ENCODE data around the gene FGD3. TPM values are rescaled to one million over a fixed set of nuclear protein-coding genes. Genes with fewer than 3 reads are reported as not detected.

FGD3 gene
- total RNA-seq, 2 donors from 2014 or later = 3.6 to 4.3 TPM

DNA sequence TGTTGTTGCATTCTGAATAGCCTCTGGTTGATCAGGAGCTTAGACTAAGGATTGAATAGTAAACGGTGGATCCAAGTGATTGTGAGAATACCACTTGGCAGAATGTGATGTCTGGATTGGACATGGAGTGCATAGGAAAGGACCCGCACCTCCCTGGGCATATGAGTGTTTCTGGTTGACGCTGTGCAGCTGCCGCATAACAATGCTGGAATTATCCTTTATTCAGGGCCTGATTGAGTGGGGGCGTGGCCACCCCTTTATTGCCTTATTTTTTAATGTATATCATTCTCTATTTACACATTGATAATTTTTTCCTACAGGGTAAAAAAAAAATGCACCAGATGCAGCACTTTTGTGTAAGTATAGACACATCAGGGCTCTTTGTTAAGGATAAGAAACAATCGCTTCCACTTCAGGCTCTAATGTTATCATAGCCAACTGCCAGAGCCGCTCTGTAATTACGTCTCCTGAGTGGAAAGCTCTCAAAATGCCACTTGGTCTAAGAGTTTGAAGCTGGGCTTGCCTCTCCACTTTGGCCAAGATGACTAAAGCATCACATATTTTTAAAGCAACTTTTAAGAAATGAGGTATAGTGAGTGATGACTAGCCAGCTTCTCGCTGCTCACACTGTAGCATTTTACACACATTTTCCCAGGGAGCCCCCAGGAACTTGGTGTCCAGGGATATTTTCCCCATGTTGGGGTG, 5.7 kb downstream of the FGD3 start:
- ATAC-seq (peak; percentile 40), DNase-seq (no peak)
- intact Hi-C loops (cut with DNase I, micrococcal nuclease) = no loop called here

DNA sequence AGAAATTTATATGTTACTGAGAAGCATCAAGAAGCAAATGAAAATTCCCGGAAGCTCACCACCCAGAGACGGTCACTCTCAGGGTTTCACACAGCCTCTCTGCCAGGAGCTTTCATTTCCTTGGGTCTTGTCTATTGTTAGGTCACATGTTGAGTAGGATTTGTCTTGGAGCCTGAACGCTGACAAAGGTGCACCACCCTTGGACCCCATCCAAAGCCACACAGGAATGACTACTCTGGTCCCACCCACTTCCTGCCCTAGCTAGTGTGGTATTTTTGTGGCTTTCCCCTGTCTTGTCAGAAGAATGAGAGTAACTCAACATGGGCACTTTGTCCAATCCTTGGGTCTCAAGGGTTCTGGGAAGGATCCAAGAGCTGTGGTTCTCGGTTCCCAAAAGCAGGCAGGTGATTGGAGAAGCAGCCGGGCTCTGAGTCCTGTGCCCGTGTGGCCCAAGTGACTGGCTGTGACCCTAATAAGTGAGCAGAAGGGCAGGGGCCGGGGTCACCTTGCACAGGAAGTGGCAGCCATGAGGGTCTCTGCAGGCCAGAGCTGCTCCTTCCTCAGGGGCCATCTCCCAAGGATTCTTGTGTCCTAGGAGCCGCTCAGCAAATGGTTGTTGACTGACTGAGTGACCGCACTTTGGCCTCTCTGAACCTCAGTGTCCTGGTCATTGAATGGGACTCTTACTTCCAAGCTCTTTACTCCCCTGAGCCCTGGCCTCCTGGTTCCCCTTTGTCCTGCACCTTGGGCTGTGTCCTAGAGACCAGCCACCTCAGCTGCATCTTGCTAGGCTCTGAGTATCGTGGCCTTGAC, 6.9 kb downstream of the FGD3 start:
- peak; percentile 58 to 77 for DNase-seq
- intact Hi-C loops (cut with DNase I, micrococcal nuclease) = no loop called here
- ATAC-seq = peak; percentile 92

DNA sequence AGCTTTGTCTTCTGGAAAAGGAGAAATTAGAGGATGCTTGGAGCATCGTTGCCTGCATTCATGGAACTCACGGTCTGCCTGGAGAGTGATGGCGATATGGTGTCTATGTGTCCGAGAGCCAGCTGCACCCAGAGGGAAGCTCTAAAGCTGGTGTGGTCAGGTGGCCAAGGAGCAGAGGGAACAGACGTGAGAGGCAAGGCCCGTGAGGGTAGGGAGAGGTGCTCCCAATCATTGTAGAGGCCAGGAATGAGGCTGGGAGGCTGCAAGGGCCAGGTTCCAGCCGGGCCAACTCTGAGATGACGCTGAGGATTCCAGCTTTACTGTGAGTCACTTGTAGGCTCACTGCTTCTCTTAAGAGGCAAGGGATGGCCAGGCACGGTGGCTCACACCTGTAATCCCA, 7.6 kb downstream of the FGD3 start:
- DNase-seq = no peak
- no peak for ATAC-seq
- intact Hi-C loops (cut with DNase I, micrococcal nuclease) = no loop called here

DNA sequence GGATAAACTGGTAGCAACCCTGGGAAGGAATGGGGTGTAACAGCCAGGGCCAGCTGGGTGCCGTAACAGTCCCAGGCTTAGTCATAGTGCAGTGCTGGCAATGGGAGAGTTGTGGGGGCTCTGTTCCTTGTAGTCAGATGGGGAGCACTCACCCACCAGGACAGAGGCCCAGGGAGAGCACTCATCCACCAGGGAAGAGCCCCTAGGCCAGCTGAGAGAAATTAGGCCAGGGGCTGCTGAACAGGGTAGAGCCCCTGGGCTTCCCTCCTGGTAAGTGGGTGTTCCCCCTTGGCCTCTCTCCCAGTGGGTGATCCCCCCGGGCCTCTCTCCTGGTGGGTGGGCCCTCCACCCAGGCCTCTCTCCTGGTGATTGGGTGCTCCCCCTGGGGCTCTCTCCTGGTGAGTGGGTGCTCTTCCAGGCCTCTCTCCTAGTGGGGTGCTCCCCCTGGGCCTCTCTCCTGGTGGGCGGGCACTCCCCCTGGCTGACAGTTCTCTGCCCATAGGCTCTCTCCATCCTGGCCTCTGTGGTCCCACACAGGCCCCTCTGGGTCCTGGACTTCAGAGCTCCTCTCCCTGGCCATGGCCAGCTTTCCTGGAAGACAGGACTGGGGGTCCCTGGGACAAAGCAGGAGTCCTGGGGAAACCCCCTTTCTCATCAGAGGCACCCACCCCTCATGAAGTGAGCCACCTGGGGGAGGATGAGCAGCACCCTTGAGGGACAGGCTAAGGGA, 13.4 kb downstream of the FGD3 start:
- ATAC-seq = no peak
- DNase-seq = no peak
- intact Hi-C loops (cut with DNase I, micrococcal nuclease) = no loop called here

DNA sequence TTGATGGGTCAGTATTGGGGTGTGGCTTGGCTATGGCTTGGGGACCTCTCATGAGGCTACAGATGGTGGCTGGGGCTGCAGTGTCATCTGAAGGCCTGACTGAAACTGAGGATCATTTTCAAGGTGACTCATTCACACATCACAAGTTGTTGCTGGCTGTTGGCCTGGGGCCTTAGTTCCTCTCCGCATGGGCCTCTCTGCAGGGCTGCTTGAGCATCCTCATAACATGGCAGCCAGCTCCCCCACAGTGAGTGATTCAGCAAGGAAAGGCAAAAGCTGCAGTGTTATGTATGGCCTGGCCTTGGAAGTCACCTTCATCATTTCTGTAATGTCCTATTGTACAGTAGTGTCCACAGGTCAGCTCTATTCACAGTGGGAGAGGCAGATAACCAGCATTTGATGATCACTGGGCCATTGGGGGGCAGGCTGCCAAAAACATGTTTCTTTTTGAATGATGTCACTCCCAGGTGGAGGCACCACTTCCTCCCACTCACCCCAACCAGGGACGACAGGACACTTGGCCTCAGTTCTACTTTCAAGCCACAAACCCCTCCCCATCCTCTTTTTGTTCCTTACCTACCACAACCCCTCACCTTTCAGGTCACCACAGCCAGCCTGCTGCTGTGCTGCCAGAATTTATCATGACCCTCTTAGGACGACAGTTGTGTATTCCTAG, 14.4 kb downstream of the FGD3 start:
- no peak for ATAC-seq
- intact Hi-C loops (cut with DNase I, micrococcal nuclease) = no loop called here
- no peak for DNase-seq

DNA sequence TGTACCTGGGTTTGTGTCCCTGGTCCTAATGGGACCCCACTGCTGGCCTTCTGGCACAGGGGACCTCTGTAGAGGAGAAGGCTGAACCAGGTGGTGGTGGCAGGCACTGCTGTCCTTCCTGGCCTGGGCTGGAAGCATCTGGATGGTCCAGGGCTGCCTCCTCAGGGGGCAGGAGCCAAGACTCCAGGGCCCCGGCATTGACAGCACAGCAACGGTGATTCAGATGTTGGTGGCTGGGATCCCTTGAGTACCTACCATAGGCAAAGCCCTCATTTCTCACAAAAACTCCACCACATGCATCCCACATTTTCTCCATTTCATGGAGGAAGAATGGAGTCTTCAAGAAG, 15.0 kb downstream of the FGD3 start:
- ATAC-seq (no peak), DNase-seq (no peak)
- intact Hi-C loops (cut with DNase I, micrococcal nuclease) = no loop called here

DNA sequence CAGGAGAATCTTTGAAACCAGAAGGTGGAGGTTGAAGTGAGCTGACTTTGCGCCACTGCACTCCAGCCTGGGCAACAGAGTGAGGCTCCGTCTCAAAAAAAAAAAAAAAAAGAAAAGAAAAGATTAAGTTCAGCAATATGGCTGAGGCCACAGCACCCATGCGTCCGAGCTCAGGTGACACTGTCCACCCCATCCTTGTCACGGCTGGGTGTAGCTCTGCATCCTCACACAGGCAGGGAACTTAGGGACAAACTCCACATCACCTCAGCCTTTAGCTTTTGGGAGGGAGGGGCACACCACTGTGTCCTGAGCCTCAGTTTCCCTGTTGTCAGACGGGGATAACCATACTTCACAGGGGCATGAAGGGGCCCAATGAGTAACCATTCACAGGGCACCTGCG, 15.5 kb downstream of the FGD3 start:
- DNase-seq (no peak), ATAC-seq (no peak)
- intact Hi-C loops (cut with DNase I, micrococcal nuclease) = no loop called here

DNA sequence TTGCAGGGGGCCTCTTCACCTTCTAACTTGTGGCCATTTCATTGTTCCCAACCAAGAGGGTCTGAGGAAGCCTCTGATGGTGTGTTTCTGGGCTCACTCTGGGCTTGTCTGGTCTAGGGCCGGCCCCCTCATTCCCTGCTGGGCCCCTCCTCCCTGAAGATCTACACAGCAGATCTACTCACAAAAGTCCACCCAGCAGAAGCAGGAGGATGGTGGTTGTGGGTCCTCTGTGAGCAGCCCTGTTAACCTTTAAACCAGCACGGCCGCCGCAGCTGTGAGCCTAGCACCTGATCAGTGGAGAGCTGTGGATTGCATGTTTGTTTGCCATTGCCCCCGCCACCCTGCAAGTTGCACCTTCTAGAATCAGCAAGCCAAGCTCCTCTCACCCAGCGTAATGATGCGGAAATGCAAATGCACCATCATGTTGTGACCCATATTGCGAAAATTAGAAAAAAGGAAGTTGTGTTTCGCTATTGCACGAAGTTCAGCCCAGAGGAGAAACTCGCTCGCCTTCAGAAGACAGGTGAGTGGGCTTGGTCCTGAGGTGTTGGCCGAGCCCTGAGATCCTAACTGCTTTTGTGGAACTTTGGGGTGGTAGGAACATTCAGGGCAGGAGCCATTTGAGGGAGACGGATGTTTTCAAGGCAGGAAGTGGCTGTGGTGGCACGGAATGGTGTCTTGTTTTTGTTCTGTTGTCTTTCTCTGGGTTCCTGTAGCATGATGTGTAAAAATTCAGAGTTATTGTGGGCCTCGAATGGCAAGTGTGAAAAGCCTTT, 16.7 kb downstream of the FGD3 start:
- peak in 1 of 2 donors; percentile 55 for DNase-seq
- ATAC-seq = peak; percentile 31
- intact Hi-C loops (cut with DNase I, micrococcal nuclease) = no loop called here

DNA sequence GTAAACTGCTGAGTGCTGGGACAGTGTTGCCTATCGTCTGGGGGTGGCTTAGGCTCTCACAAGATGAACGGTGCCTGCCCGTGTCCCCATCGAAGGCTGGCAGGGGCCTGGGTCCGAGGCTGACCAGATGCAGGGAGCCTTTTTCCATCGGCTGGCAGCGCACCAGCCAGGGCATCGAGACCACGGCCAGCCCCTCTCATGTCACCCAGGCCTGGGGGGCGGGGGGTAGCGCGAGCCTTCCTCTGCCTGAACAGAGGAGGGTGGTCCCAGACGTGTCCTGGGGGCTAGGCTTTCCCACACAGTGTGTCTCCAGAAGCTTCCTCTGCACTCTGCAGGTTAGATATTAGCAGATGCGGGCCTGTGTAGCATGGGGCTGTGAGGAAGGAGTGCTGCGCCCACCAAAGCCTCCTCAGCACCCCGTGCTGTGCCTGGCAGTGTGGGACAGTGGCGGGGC, 17.3 kb downstream of the FGD3 start:
- DNase-seq (no peak), ATAC-seq (no peak)

DNA sequence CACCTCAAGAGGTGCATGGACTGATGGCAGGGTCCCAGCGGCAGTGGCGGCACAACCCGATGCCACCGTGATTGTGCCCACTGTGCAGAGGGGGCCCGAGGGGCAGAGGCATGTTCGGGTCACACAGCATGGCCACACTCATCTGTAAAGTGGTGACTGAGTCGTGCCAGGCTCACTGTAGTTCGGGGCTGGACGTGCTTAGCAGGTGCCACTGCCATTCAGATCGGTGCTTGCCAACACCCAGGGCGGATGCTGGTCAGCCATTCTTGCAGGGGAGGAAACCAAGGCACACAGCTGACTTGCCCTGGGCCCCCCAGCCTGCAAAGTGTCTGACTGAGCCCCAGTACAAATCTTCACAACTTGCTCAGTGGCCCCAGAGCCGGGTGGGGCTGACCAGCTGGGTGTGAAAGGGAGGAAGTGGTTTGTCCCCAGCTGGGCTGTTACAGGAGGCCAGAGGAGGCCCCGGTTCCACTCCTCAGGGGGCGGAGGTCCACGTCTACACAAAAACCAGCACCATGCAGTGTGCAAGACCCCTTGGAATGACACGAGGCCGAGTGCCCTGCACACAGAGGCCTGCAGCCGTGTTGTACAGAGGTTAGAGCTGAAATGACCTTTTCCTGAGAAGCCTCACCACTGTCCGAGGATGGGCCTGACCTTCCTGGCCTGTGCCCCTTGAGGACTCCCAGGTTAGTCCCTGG, 17.9 kb downstream of the FGD3 start:
- intact Hi-C loops (cut with DNase I, micrococcal nuclease) = no loop called here
- DNase-seq = peak in 1 of 2 donors; percentile 39
- peak; percentile 36 for ATAC-seq

More for the DNA sequence above, 17.3 kb downstream of the FGD3 start:
- intact Hi-C loops (cut with DNase I, micrococcal nuclease) = no loop called here

DNA sequence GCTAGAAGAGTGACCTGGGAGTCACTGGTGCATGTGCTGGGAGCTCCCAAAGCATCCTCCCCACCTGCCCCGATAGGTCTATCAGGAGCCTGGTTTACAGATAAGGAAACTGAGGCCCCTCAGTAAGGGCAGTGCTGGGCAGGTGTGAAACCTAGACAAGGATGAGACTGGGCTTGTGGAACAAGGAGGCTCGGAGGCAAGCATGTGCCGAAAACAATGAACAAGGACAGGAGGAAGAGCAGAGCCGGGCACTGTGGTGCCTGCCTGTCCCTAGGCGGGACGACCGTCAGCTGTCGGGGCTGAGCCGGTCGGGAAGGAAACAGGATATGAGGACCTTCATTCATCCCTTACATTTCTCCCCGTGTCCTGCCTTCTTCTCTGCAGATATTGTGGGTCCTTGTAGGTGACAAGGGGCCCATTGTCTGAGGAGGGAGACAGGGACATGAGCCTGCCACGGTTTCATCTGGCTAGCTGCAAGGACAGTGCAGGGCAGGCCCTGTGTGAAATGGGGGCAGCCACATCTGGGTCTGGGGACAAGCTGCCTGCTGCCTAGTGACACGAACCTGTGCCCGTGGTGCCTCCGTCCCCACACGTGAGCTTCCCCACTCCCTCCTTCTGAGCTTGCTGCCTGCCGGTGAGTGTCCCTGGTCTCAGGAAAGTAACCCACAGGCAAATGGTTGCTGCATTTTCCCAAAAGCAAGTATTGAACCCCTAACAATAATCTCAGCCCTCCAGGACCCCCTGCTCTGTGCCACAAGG, 18.6 kb downstream of the FGD3 start:
- DNase-seq (no peak), ATAC-seq (no peak)
- intact Hi-C loops (cut with DNase I, micrococcal nuclease) = no loop called here

DNA sequence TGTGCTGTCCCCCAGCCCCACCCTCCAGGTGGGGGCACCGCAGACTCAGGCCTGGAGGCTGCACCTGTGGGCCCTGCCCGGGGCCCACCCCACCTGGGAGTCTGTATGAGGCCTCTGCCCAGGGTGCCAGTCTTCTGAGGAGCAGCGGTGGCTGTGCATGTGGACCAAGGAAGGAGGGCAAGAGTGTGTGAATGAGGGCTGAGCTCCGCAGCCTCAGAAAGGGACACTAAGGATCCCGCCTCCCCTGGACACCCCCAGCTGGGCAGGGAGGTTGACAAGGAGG, 19.1 kb downstream of the FGD3 start:
- intact Hi-C loops (cut with DNase I, micrococcal nuclease) = no loop called here
- no peak for ATAC-seq
- no peak for DNase-seq

DNA sequence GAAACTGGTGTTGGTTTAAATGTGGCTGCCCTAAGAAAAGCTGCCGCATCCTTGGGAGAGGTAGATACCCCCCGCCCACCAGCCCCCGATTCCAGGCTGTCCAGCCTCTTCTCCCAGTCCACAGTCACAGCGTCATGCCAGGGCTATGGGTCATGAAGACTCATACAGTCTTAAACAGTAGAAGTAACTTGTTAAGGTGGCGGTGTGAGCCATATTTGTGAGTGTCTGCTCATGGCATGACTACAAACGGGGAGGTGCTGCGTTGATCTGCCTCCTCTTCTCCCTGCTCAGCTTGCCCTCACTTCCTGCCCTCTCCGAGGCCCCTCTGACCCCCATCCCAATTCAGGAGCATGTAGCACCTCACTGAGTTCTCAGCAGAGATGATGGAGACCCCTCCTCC, 20.8 kb downstream of the FGD3 start:
- no peak for DNase-seq

DNA sequence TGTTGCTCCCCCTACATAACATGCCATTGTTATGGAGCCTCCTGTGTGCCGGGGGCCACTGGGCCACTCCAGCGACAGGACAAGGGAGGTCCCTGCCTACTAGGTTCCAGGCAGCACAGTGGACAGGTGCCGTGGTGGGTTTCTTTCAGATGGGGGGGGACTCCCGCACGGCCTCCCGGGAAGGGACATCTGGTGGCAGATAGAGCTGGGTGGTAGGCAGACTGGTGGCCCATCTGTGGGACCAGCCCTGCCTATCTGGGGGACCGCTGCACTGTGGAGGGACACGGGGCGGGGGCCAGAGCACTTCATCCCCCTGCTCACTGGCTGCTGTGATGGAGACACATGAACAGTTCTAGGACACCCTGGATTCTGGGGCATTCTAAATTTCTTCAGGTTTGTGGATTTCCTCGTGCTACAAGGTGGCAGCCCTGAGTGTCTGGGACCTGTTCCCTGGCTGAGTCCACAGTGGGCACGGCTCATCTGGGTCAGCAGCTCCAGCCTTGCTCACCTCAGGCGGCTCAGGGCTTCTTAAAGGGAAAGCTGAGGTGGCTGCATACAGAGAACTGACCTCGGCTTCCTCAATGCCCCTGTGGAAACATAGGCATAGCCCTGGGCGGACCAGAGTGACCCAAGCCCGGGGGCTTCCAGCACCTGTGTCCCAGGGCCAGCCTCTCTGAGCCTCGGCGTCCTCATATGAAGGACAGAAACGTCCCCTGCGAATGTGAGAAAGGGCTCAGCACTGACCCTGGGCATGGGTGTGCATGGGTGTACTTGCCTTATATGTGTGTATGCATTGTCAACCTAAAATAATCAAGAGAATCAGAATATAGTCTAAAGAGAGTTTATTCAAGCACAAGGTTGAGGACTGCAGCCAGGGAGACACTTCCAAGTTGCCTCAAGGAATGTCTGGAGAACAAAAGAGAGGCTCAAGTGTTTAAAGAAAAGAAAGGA, 22.5 kb downstream of the FGD3 start:
- intact Hi-C loops (cut with DNase I, micrococcal nuclease) = no loop called here
- no peak for DNase-seq
- no peak for ATAC-seq

More for the DNA sequence above, 20.8 kb downstream of the FGD3 start:
- no peak for ATAC-seq
- intact Hi-C loops (cut with DNase I, micrococcal nuclease) = no loop called here

DNA sequence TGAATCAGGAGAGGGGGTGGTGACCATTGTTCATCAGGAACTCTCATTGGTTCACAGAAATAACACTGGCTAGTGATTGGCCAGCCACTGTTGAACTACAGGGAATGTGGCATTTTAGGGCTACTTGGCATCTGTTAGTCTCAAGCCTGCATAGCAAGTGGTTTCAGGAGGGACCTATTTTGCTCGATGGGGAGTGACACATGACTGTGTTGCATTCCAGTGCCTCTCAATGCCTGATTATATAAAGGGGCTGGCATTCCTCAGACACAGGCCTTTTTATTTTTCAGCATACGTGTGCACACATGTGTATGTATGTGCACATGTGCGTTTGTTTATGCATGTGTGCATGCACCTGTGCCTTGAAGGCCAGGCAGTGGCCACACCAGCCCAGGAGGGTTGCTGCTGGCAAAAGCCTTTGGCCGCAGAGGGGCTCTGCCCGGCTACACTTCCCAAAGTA, 23.2 kb downstream of the FGD3 start:
- ATAC-seq (no peak), DNase-seq (no peak)
- intact Hi-C loops (cut with DNase I, micrococcal nuclease) = no loop called here

DNA sequence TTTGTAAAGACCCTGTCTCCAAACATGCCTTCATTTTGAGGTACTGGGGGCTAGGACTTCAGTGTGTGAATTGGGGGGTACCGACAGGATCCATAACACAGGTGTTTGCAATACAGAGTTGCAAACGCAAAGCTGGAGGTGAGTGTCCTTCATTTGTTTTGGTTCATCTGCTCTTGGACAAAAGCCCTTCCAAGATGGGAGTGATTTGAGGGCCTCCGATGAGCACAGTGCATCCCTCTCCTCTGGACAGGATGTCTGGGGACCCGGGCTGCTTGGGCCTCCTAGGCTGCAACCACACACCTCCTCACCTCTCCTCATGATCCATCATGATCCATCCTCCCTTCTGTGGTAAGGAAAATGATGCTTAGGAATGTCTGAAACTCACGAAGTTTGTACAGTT, 23.8 kb downstream of the FGD3 start:
- DNase-seq = no peak
- no peak for ATAC-seq
- intact Hi-C loops (cut with DNase I, micrococcal nuclease) = no loop called here

All from left colon (tissue), 2 donors.